GM08714 (cell line): ENCODE measurements around the gene CALM3.

Source experiments
- H3K4me3 ChIP-seq: fragments of 200-500 bp; sonication (Bioruptor generic); 2 replicates; pipeline ENCODE4 v1.5.1; 2014; ENCODE audit warnings: mild to moderate bottlenecking, low read length, inconsistent platforms
- ZNF274 ChIP-seq: IDR thresholded peaks from 2 replicates; pipeline ENCODE4 v1.6.1; 2012; ENCODE audit warnings: mild to moderate bottlenecking, low read depth, low read length

Gene CALM3

DNA sequence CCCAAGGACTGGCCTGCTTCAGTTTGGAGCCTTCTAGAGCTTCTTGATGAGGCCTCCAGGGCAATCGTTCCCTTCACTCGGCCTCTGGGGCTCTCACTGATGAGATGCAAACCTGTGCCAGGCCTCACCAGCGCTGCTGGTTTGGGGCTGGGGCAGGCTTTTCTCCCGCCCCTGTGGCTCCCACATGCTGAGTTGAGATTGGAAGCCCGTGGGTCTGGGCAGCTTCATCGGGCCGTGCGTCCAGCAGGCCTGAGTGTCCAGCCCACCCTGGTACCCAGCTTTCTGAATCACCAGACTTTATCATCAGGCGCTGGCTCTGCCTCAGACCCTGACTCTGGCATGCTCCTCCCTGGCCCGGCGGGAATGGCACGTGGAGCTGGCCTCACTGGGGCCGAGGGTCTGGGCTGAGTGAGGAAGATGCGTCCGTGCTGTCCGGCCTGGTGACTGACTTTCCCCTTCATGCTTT, 4.3 kb downstream of the CALM3 start:
- TF ChIP-seq ZNF274 = no peak

DNA sequence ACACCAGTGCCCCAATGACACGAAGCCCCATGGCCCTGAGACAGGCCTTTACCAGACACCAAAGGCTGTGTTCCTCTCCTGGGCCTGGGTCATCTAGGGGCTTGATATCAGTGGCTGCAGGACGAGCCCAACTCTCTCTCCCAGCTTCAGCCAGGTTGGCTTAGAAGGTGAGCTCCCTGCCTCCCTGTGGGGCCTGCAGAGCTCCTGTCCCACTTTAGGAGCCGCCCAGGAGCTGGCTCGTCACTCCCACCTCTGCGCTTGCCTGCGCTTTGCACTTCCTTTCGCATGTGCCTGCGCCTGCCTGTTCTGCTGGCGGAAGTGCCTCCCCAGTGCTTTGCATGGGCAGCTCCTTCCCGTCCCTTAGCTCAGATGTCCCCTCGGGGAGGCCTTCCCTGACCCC, 4.9 kb downstream of the CALM3 start:
- H3K4me3 ChIP-seq = no peak overlapping the region
- no peak for TF ChIP-seq ZNF274

More for the DNA sequence above, 4.3 kb downstream of the CALM3 start:
- H3K4me3 ChIP-seq = no peak overlapping the region

DNA sequence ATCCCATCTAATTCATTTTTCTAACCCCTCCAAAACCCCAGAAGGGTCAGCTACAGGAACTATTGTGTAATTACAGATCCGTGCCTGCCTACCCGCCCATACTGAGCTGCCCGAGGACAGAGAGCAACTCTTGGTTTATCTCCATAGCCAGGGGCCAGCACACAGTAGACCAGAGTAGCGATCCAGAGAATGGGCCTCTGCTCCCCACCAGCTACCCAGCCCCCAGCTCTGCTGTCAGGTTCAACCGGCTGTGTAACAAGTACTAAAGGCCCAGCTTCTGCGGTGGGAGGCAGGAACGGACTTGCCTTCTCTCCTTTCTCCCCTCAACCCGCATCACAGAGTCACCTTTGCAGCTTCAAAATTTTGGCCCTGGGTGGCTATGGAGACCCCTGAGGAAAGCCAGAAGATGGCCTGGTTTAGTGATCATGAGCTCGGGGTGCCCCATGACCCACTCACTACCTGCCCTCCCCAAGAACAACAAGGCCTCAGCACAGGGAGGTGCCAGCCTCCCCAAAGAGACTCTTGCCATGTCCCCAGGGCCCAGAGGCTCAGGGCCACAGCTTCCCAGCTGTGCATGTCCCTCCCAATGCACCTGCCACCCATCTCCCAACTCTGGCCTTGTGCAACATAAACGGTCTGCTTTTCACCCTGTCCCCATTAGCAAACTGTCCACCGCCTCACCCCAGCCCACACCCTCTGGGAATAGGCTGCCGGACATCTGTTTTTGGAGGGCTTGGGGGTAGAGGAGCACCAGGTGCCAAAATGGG, 5.7 kb downstream of the CALM3 start:
- H3K4me3 ChIP-seq = no peak overlapping the region
- TF ChIP-seq ZNF274 = no peak

DNA sequence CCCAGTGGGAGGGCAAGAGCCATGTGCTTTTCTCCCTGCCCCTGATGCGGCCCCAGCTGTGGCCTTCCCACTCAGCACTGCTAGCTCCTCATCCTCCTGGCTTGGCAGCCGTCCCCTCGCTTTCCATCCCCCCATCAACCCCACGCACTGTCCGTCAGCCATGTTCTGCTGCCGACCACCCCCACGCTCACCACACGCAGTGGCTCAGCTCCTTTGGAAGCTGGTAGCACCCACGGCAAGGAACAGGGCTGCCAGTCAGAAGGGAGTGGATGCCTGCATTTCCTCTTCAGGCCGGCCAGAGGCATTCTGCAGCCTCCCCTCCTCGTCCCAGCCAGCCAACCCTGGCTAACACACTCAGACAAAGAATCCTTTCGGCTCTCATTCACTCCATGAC, 6.3 kb downstream of the CALM3 start:
- no peak for TF ChIP-seq ZNF274
- no peak overlapping the region for H3K4me3 ChIP-seq

DNA sequence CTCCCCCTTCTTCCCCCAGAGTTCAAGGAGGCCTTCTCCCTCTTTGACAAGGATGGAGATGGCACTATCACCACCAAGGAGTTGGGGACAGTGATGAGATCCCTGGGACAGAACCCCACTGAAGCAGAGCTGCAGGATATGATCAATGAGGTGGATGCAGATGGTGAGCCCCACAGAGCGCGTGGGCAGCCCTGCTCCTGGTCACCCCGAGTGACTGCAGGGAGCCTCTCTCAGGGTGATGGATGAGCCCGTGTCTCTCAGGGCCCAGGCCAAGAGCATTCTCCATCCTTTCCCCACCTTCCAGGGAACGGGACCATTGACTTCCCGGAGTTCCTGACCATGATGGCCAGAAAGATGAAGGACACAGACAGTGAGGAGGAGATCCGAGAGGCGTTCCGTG, 7.0 kb downstream of the CALM3 start:
- H3K4me3 ChIP-seq = no peak overlapping the region
- no peak for TF ChIP-seq ZNF274

DNA sequence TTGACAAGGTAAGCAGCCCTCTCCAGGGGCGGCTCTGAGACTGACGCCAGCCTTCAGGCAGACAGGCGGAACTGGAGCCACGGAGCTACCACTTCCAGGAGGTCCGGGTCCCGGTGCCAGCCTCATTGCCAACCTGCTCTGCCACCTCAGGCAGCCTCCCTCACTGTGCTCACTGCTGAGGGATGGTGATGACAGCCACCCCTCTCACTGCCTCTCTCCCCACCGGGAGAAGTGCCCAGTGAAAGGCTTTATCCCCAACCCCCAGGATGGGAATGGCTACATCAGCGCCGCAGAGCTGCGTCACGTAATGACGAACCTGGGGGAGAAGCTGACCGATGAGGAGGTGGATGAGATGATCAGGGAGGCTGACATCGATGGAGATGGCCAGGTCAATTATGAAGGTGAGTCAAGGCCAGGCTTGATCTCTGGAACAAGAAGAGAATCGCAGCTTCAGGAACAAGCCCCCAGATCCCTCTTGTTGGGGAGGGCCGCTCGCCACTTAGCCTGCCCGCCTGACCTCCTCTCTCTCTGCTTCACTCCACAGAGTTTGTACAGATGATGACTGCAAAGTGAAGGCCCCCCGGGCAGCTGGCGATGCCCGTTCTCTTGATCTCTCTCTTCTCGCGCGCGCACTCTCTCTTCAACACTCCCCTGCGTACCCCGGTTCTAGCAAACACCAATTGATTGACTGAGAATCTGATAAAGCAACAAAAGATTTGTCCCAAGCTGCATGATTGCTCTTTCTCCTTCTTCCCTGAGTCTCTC, 7.6 kb downstream of the CALM3 start:
- TF ChIP-seq ZNF274 = no peak
- H3K4me3 ChIP-seq = no peak overlapping the region

DNA sequence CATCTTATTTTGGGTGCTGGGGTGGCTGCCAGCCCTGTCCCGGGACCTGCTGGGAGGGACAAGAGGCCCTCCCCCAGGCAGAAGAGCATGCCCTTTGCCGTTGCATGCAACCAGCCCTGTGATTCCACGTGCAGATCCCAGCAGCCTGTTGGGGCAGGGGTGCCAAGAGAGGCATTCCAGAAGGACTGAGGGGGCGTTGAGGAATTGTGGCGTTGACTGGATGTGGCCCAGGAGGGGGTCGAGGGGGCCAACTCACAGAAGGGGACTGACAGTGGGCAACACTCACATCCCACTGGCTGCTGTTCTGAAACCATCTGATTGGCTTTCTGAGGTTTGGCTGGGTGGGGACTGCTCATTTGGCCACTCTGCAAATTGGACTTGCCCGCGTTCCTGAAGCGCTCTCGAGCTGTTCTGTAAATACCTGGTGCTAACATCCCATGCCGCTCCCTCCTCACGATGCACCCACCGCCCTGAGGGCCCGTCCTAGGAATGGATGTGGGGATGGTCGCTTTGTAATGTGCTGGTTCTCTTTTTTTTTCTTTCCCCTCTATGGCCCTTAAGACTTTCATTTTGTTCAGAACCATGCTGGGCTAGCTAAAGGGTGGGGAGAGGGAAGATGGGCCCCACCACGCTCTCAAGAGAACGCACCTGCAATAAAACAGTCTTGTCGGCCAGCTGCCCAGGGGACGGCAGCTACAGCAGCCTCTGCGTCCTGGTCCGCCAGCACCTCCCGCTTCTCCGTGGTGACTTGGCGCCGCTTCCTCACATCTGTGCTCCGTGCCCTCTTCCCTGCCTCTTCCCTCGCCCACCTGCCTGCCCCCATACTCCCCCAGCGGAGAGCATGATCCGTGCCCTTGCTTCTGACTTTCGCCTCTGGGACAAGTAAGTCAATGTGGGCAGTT, 8.6 kb downstream of the CALM3 start:
- TF ChIP-seq ZNF274 = no peak
- H3K4me3 ChIP-seq = no peak overlapping the region

DNA sequence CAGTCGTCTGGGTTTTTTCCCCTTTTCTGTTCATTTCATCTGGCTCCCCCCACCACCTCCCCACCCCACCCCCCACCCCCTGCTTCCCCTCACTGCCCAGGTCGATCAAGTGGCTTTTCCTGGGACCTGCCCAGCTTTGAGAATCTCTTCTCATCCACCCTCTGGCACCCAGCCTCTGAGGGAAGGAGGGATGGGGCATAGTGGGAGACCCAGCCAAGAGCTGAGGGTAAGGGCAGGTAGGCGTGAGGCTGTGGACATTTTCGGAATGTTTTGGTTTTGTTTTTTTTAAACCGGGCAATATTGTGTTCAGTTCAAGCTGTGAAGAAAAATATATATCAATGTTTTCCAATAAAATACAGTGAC, 9.3 kb downstream of the CALM3 start:
- no peak overlapping the region for H3K4me3 ChIP-seq
- TF ChIP-seq ZNF274 = no peak

DNA sequence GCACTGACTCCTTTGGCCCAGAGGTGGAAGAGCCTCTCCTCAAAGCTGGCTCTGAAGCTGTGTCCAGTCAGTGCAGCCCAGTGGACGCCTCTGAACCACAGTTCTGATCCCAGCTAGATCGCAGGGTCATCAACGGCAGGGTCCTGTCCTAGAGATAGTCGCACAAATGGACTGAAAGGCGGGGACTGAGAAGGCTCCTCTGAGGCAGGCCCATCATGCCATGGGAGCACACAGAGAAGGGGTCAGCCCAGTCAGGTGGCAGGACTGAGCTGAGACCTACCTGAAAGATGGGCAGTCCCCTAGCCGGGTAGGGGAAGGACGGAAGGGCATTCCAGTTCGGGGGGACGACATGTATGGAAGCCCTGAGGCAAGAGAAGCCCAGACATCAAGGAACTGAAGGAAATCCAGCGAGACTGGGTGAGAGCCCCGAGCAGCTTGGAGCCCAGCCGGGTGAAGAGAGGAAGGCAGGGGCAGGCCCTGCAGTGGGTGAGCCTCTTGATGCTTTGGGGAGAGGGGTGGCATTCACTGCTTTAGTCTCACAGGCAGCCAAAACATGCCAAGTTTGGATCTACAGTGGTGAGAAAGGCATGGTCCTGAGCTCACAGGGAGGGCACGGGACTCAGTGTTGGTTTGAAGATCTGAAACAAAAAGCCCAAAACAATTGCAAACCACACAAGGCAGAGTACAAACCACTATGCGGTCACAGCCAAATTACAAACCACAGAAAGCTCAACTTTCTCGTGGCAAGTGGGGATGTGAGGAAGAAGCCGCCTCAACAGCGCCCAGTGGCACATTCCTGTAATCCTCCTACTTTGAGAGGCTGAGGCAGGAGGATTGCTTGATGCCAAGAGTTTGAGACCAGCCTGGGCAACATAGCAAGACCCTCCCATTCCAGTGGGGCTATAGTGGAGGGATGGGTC, 10.0 kb downstream of the CALM3 start:
- TF ChIP-seq ZNF274 = no peak
- no peak overlapping the region for H3K4me3 ChIP-seq

DNA sequence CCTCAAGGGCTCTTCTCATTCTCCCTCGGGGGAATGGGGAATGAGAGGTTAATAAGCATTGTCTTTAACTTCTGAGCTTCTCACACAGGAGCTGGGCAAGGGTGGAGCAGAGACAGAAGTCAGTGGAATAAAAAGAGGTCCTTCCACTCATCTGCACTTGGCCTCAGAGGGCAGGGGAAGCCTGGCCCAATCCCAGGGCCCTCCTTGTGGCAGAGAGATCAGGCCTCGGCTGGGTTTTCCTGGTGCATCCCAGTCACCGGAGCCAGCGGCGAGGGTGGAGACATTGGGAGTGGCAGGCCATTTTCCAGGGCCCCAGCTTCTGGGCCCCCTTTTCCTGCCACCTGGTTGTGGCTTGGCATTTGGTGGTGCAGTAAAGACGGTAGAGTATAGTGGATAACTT, 10.6 kb downstream of the CALM3 start:
- TF ChIP-seq ZNF274 = no peak
- H3K4me3 ChIP-seq = no peak overlapping the region

DNA sequence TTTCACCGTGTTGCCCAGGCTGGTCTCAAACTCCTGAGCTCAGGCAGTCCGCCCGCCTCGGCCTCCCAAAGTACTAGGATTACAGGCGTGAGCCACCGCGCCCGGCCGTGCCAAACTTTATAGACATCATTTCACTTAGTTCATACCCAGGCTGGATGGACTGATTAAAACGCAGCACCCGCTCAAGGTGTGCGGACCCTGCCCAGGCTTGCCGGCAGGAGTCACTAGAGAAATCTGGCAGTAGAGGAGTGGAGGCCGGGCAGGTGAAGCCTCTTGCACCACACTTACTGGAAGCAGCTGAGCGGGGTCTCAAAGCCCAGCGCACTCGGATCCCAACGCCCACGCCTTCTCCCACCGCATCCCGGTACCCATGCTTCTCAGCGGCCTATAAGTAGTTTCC, 12.4 kb downstream of the CALM3 start:
- no peak for TF ChIP-seq ZNF274
- H3K4me3 ChIP-seq = no peak overlapping the region

DNA sequence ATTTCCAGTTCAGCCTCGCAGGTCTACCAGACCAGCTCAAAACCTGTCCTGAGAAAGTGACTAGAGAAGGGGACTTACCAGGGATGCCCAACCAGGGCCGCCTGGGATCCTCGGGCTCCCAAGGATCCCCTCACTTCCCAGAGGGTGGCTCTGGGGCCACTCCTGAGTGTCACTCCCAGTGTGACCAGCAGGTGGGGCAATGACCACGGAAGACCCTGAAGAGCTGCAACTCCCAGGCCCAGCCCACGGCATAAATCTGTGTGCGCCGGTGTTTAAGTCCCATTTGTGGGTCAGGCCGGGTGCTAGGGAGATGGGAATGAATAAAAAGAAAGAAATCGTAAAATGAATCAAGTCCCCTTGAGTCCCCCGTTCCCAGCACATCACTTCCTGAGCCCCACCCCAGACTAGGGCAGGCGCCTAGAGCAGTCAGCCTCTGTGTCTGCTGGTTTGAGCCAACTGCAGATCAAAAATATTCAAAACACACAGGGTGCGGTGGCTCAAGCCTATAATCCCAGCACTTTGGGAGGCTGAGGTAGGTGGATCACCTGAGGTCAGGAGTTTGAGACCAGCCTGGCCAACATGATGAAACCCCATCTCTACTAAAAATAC, 13.1 kb downstream of the CALM3 start:
- no peak for TF ChIP-seq ZNF274
- H3K4me3 ChIP-seq = no peak overlapping the region

DNA sequence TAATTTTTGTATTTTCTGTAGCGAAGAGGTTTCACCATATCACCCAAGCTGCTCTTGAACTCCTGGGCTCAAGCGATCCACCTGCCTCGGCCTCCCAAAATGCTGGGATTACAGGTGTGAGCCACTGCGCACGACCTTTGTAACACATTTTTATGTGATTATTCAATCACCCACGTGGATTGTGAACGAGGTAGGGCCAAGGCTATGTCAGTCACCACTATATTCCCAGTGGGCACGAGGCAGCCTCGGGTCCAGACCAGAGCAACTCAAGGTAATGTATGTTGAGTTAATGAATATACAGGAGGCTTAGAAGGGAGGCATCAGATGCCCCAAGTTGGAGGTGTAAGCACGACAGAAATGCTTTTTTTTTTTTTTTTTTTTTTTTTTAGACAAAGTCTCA, 14.8 kb downstream of the CALM3 start:
- no peak for TF ChIP-seq ZNF274
- H3K4me3 ChIP-seq = no peak overlapping the region
